HepG2 (cell line): Measurements from ENCODE around the gene SIRT6. TPM values are rescaled to one million over a fixed set of nuclear protein-coding genes. Genes with fewer than 3 reads are reported as not detected.
"Not testable (repeated sequence)": the region's sequence is repeated elsewhere in the genome, so short reads cannot be mapped to it uniquely, and the experiment has no call there.

ENCODE experiments used
- ATAC-seq: fragments of 200-7000 bp; cut with Tn5 transposase; 3 replicates; pipeline ENCODE4 v1.9.1; 2020; ENCODE audit warnings: mild to moderate bottlenecking, moderate library complexity
- BruUV-seq: library from RNA; stranded (reverse); fragments of 400-500 nt; replicated peaks from 2 replicates; lab custom pipeline; 2021; lab: Mats Ljungman, UMichigan
- CTCF ChIA-PET: fragments of 300-600 bp; formaldehyde crosslinking; extraction: SDS; loops from one replicate; lab custom pipeline; 2021; ENCODE audit warnings: low total read pairs, inconsistent platforms, low intra/inter-chr PET ratio; lab: Yijun Ruan, JAX
- POLR2A ChIA-PET: fragments of 350-600 bp; sonication (Branson Sonifier 250); formaldehyde crosslinking; loops from one replicate; lab custom pipeline; 2020; ENCODE audit warnings: antibody characterized with exemption, inconsistent platforms; lab: Yijun Ruan, JAX
- DNase-seq: peaks from one replicate; pipeline ENCODE4 v3.0.0-alpha.2; 2015; ENCODE audit warnings: low spot score
- FAIRE-seq: peaks from 3 replicates; lab custom pipeline; 2011; peaks lifted over from hg19 to GRCh38; lab: Jason Lieb, UNC
- H2AFZ ChIP-seq: one replicate; pipeline ENCODE4 v1.6.1; 2011; ENCODE audit warnings: low read length, inconsistent platforms
- H3K27ac ChIP-seq: fragments of 300-600 bp; 3 replicates; pipeline ENCODE4 v1.8.0; 2011; ENCODE audit warnings: mixed run types, mild to moderate bottlenecking, mixed read lengths, low read length, inconsistent platforms; ENCODE audit not compliant: insufficient read depth; ENCODE audit errors: extremely low read length
- H3K27me3 ChIP-seq, 2 experiments: fragments of 200-600 bp in 1 of 2; 2 replicates in 1 of 2; 3 replicates in 1 of 2; pipeline versions ENCODE4 v1.6.0 to v1.8.0; 2011; ENCODE audit warnings: low read length in 2 of 2, mild to moderate bottlenecking in 2 of 2, moderate library complexity in 2 of 2, inconsistent platforms in 1 of 2; ENCODE audit not compliant: insufficient read depth in 2 of 2, control insufficient read depth in 1 of 2
- H3K36me3 ChIP-seq, 2 experiments: fragments of 200-600 bp in 1 of 2; replicated peaks in 1 of 2; 2 replicates in 1 of 2; 3 replicates in 1 of 2; pipeline versions ENCODE4 v1.5.1 to v1.8.0; 2011; ENCODE audit warnings: low read length in 2 of 2, inconsistent platforms in 1 of 2; ENCODE audit not compliant: insufficient read depth in 2 of 2, control insufficient read depth in 1 of 2
- H3K4me1 ChIP-seq: 2 replicates; pipeline ENCODE4 v1.5.1; 2012; ENCODE audit warnings: low read length, inconsistent platforms; ENCODE audit not compliant: insufficient read depth
- H3K4me2 ChIP-seq: 2 replicates; pipeline ENCODE4 v1.6.0; 2011; ENCODE audit warnings: low read depth, low read length, inconsistent platforms
- H3K4me3 ChIP-seq, 3 experiments: fragments of 200-600 bp in 1 of 3; sonication (generic), shearing (Covaris generic) in 1 of 3; replicated peaks in 1 of 3; 2 replicates each; pipeline ENCODE4 v1.5.1; 2011 to 2016; ENCODE audit warnings: low read length in 3 of 3, inconsistent platforms in 2 of 3, low read depth in 2 of 3, mild to moderate bottlenecking in 2 of 3, control low read depth in 1 of 3, mixed read lengths in 1 of 3; ENCODE audit not compliant: insufficient read depth in 1 of 3
- H3K79me2 ChIP-seq: one replicate; pipeline ENCODE4 v1.6.1; 2011; ENCODE audit warnings: low read length, inconsistent platforms; ENCODE audit not compliant: insufficient read depth
- H3K9ac ChIP-seq: 2 replicates; pipeline ENCODE4 v1.6.0; 2011; ENCODE audit warnings: mild to moderate bottlenecking, low read depth, low read length, inconsistent platforms; ENCODE audit not compliant: insufficient read depth
- H3K9me3 ChIP-seq: 2 replicates; pipeline ENCODE4 v1.5.1; 2012; ENCODE audit warnings: mild to moderate bottlenecking, low read length
- H4K20me1 ChIP-seq: 2 replicates; pipeline ENCODE4 v1.6.0; 2011; ENCODE audit warnings: inconsistent platforms, mild to moderate bottlenecking, low read length, moderate library complexity; ENCODE audit not compliant: insufficient read depth
- FOSL2 ChIP-seq: sonication (generic); formaldehyde crosslinking; IDR thresholded peaks from 2 replicates; pipeline ENCODE4 v1.4.0; 2020; ENCODE audit warnings: missing genetic modification reagents
- KDM2A ChIP-seq: sonication (generic); formaldehyde crosslinking; IDR thresholded peaks from 2 replicates; pipeline ENCODE4 v1.4.0; 2020; ENCODE audit warnings: low read depth, missing genetic modification reagents, borderline replicate concordance
- ZNF232 ChIP-seq: sonication (generic); formaldehyde crosslinking; IDR thresholded peaks from 2 replicates; pipeline ENCODE4 v1.4.0; 2020; ENCODE audit warnings: missing genetic modification reagents, borderline replicate concordance
- ZNF34 ChIP-seq: sonication (generic); formaldehyde crosslinking; IDR thresholded peaks from 2 replicates; pipeline ENCODE4 v1.4.0; 2020; ENCODE audit warnings: mild to moderate bottlenecking, missing genetic modification reagents, borderline replicate concordance
- WGBS: methylation state at CpG from one replicate; pipeline ENCODE4 v1.1.6; 2017; ENCODE audit warnings: low lambda C conversion rate; 5-methylcytosine and 5-hydroxymethylcytosine counted together
- in situ Hi-C: cut with HindIII; loops from 2 replicates; pipeline ENCODE4 v1.10.0; 2017; ENCODE audit warnings: low pct_unique_long_range_greater_than_20kb; ENCODE audit not compliant: extremely low pct_ligation_motif_present
- intact Hi-C: fragments of 100-400 bp; cut with micrococcal nuclease; formaldehyde crosslinking; loops from one replicate; pipeline ENCODE4 v1.10.0; 2022; ENCODE audit not compliant: unreplicated experiment
- polyA plus RNA-seq, 8 experiments: library from polyadenylated mRNA; depleted of rRNA in 3 of 8; stranded (reverse) in 7 of 8; unstranded in 1 of 8; fragments of >200 nt; fragmentation: Illumina TruSeq in 4 of 8; extraction: Trizol in 4 of 8; gene quantifications; 2 replicates each; pipeline versions ENCODE4 v1.2.1 to v1.2.3, GENCODE V29; 2011 to 2016; ENCODE audit warnings: low read depth in 4 of 8, missing spikeins in 1 of 8, mixed read lengths in 1 of 8; ENCODE audit not compliant: insufficient read depth in 1 of 8
- total RNA-seq, 5 experiments: library from RNA; depleted of rRNA; stranded (reverse); fragments of >200 nt; fragmentation: Illumina TruSeq; extraction: Trizol; gene quantifications; 2 replicates each; pipeline ENCODE4 v1.2.3, GENCODE V29; 2016; ENCODE audit warnings: low read depth in 1 of 5
- TF ChIP-seq, protein P1 (sequence below): sonication (generic); formaldehyde crosslinking; IDR thresholded peaks from 2 replicates; pipeline ENCODE4 v1.5.0; 2020; ENCODE audit warnings: mild to moderate bottlenecking, missing genetic modification reagents
- TF ChIP-seq, protein P2 (sequence below): sonication (generic); formaldehyde crosslinking; IDR thresholded peaks from 2 replicates; pipeline ENCODE4 v1.4.0; 2020; ENCODE audit warnings: missing genetic modification reagents
- TF ChIP-seq, protein P3 (sequence below): sonication (generic); formaldehyde crosslinking; conservative IDR thresholded peaks from 2 replicates; pipeline ENCODE4 v1.4.0; 2020; ENCODE audit warnings: missing genetic modification reagents
- TF ChIP-seq, protein P4 (sequence below): sonication (generic); formaldehyde crosslinking; IDR thresholded peaks from 2 replicates; pipeline ENCODE4 v1.4.0; 2020; ENCODE audit warnings: missing genetic modification reagents, borderline replicate concordance

Gene SIRT6
- total and polyA plus RNA-seq, 2 of the 13 experiments (the other 11 are each of a cell fraction or from before 2014, with no cell fraction given) = 11.0 to 18.4 TPM

DNA sequence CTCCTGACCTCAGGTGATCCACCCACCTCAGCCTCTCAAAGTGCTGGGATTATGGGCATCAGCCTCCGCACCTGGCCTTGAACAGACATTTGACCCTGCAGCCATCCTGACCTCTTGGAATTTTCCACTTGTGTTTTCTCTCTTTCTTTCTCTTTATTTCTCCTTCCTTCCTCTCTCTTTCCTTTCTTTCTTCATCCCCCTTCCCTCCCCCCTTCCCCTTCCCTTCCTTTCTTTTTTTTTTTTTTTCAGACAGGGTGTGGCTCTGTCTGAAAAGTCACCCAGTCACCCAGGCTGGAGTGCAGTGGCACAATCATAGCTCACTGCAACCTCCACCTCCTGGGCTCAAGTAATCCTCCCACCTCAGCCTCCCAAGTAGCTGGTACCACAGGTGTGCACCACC, 36.2 kb upstream of the SIRT6 start:
- intact Hi-C loops, H3K27ac ChIP-seq, DNase-seq, H3K79me2 ChIP-seq, H2AFZ ChIP-seq, CTCF ChIA-PET, H3K9me3 ChIP-seq, H3K36me3 ChIP-seq, H3K4me3 ChIP-seq, POLR2A ChIA-PET, ATAC-seq, BruUV-seq, FAIRE-seq, H3K4me2 ChIP-seq, H4K20me1 ChIP-seq, H3K9ac ChIP-seq: not testable (repeated sequence)
- Histone ChIP-seq H3K4me1 (peaks cover 31% of the 10 kb centered on the region), H3K27me3 (peaks cover 0 to 10% of the 10 kb centered on the region in 2 experiments; a peak in 3 of 5 replicates)
- TF ChIP-seq, protein P1, sequence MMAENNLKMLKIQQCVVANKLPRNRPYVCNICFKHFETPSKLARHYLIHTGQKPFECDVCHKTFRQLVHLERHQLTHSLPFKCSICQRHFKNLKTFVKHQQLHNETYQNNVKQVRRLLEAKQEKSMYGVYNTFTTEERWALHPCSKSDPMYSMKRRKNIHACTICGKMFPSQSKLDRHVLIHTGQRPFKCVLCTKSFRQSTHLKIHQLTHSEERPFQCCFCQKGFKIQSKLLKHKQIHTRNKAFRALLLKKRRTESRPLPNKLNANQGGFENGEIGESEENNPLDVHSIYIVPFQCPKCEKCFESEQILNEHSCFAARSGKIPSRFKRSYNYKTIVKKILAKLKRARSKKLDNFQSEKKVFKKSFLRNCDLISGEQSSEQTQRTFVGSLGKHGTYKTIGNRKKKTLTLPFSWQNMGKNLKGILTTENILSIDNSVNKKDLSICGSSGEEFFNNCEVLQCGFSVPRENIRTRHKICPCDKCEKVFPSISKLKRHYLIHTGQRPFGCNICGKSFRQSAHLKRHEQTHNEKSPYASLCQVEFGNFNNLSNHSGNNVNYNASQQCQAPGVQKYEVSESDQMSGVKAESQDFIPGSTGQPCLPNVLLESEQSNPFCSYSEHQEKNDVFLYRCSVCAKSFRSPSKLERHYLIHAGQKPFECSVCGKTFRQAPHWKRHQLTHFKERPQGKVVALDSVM = 0 out of 2 replicates have a peak, but pooled peaks have one; percentile 40
- 0% methylated on average over 1 of the region's 1 CpG for WGBS
- in situ Hi-C loops = loop anchor here (25.0 kb wide), 1 partner anchor 356 kb away; the partner anchor contains the start of gene ZFR2

DNA sequence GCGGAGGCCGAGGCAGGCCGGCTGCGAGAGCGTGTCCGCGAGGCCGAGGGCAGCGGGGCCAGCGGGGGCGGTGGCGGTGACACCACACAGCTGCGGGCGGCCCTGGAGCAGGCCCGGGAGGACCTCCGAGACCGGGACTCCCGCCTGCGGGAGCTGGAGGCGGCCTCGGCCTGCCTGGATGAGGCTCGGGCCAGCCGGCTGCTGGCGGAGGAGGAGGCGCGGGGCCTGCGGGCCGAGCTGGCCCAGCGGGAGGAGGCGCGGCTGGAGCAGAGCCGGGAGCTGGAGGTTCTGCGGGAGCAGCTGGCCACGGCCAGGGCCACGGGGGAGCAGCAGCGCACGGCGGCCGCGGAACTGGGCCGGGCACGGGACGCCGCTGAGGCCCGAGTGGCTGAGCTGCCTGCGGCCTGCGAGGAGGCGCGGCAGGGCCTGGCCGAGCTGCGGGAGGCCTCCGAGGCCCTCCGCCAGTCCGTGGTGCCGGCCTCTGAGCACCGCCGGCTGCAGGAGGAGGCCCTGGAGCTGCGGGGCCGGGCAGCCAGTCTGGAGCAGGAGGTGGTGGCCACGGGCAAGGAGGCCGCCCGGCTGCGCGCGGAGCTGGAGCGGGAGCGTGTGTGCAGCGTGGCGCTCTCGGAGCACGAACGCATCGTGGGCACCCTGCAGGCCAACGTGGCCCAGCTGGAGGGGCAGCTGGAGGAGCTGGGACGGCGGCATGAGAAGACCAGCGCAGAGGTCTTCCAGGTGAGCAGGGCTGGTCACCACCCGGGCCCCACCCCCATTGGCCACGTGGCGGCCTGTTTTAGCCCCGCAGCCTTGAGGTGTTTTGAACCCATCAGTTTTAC, 35.3 kb upstream of the SIRT6 start:
- H3K27me3 ChIP-seq = peaks cover 0 to 13% of the 10 kb centered on the region in 2 experiments; a peak in 4 of 5 replicates
- no peaks in the 10 kb centered on the region for H3K9me3 ChIP-seq
- H3K9ac ChIP-seq = no peak overlapping the region
- intact Hi-C loops = no loop called here
- no peak overlapping the region for H3K4me2 ChIP-seq
- CTCF ChIA-PET = no interaction called here
- H2AFZ ChIP-seq = no peak overlapping the region
- no peaks in the 10 kb centered on the region for H3K79me2 ChIP-seq
- ATAC-seq = no peak
- 76% methylated on average over 44 of the region's 81 CpGs for WGBS
- in situ Hi-C loops = loop anchor here (25.0 kb wide), 1 partner anchor 355 kb away; the partner anchor contains the start of gene ZFR2
- POLR2A ChIA-PET = no interaction called here
- H3K36me3 ChIP-seq = no peaks in the 10 kb centered on the region
- TF ChIP-seq, protein P2, sequence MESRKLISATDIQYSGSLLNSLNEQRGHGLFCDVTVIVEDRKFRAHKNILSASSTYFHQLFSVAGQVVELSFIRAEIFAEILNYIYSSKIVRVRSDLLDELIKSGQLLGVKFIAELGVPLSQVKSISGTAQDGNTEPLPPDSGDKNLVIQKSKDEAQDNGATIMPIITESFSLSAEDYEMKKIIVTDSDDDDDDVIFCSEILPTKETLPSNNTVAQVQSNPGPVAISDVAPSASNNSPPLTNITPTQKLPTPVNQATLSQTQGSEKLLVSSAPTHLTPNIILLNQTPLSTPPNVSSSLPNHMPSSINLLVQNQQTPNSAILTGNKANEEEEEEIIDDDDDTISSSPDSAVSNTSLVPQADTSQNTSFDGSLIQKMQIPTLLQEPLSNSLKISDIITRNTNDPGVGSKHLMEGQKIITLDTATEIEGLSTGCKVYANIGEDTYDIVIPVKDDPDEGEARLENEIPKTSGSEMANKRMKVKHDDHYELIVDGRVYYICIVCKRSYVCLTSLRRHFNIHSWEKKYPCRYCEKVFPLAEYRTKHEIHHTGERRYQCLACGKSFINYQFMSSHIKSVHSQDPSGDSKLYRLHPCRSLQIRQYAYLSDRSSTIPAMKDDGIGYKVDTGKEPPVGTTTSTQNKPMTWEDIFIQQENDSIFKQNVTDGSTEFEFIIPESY (CRISPR knock-in tag) = peak; percentile 55; the same call in 1 of the 2 replicates
- TF ChIP-seq ZNF232 (CRISPR knock-in tag) (no peak), ZNF34 (CRISPR knock-in tag) (no peak), FOSL2 (CRISPR knock-in tag) (no peak), KDM2A (CRISPR knock-in tag) (no peak)
- TF ChIP-seq, protein P3, sequence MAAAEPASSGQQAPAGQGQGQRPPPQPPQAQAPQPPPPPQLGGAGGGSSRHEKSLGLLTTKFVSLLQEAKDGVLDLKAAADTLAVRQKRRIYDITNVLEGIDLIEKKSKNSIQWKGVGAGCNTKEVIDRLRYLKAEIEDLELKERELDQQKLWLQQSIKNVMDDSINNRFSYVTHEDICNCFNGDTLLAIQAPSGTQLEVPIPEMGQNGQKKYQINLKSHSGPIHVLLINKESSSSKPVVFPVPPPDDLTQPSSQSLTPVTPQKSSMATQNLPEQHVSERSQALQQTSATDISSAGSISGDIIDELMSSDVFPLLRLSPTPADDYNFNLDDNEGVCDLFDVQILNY (CRISPR knock-in tag) = no peak
- TF ChIP-seq, protein P4, sequence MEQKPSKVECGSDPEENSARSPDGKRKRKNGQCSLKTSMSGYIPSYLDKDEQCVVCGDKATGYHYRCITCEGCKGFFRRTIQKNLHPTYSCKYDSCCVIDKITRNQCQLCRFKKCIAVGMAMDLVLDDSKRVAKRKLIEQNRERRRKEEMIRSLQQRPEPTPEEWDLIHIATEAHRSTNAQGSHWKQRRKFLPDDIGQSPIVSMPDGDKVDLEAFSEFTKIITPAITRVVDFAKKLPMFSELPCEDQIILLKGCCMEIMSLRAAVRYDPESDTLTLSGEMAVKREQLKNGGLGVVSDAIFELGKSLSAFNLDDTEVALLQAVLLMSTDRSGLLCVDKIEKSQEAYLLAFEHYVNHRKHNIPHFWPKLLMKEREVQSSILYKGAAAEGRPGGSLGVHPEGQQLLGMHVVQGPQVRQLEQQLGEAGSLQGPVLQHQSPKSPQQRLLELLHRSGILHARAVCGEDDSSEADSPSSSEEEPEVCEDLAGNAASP (CRISPR knock-in tag) = no peak
- TF ChIP-seq, all 625 proteins: peak for 1
- H3K27ac ChIP-seq = no peak overlapping the region
- no peak overlapping the region for H3K4me3 ChIP-seq
- no peaks in the 10 kb centered on the region for H4K20me1 ChIP-seq
- FAIRE-seq (no peak), DNase-seq (no peak)
- peaks cover 37% of the 10 kb centered on the region for H3K4me1 ChIP-seq
- no TSS peak for BruUV-seq
